ENCODE results near the gene RASAL2. TPM values are rescaled to one million over a fixed set of nuclear protein-coding genes. Genes with fewer than 3 reads are reported as not detected.

Gene RASAL2
- total RNA-seq, 2 experiments from 2014 or later = not detected

GRCh38 chr1:178506177-178506576, 412.3 kb downstream of the RASAL2 start:
- Mint-ChIP-seq H3K27ac (no peak overlapping the region), H3K4me3 (no peak overlapping the region), H3K4me1 (no peaks in the 10 kb centered on the region), H3K36me3 (ENCODE audit: low read depth) (no peaks in the 10 kb centered on the region), H3K27me3 (no peaks in the 10 kb centered on the region), H3K9me3 (no peaks in the 10 kb centered on the region)
- ChIA-PET CTCF (interaction anchor here (1.1 kb wide), 1 partner anchor 18 kb away, joined by 3 read pairs; no protein-coding TSS in a partner anchor), POLR2A (no interaction called here)
- DNase-seq = no peak

GRCh38 chr1:178506669-178507068, 412.8 kb downstream of the RASAL2 start:
- Mint-ChIP-seq H3K9me3 (no peaks in the 10 kb centered on the region), H3K4me1 (no peaks in the 10 kb centered on the region), H3K36me3 (ENCODE audit: low read depth) (no peaks in the 10 kb centered on the region), H3K4me3 (no peak overlapping the region), H3K27ac (no peak overlapping the region), H3K27me3 (no peaks in the 10 kb centered on the region)
- POLR2A ChIA-PET = no interaction called here
- CTCF ChIA-PET = interaction anchor here (0.5 to 1.6 kb wide), 2 partner anchors 12 to 238 kb away, joined by 3 read pairs; no protein-coding TSS in a partner anchor
- no peak for DNase-seq

DNA sequence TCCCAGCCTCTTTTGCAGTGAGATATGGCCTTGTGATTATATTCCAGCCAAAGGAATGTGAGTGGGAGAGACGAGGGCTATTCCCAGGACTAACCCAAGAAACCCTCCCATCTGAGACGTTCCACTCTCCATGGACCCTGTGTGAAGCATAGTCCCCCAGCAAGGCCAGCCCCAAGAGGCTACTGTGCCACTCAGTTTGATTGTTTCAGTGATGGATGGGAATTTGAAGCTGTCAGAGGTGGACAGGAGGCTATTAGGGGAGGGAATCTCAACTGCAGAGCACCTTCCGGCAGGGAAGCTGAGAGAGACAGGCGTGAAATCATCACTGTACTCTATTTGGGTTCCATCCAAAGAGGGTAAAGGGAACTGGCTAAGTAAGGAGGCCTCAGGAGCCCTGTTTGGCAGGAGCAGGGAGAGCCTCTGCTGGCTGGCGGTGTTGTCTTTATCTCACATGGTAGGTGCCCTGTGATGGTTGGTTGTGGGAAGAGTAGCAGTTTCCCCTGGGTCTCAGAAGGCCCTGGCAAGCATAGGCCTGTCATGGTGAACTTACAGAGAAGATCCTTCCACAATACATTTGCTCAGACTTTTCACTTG, 415.6 kb downstream of the RASAL2 start:
- H3K27me3 Mint-ChIP-seq = no peaks in the 10 kb centered on the region
- CTCF ChIA-PET = no interaction called here
- no peaks in the 10 kb centered on the region for H3K36me3 Mint-ChIP-seq (ENCODE audit: low read depth)
- no peak overlapping the region for H3K27ac Mint-ChIP-seq
- H3K4me1 Mint-ChIP-seq = no peaks in the 10 kb centered on the region
- no peak overlapping the region for H3K4me3 Mint-ChIP-seq
- DNase-seq = no peak
- POLR2A ChIA-PET = no interaction called here
- no peaks in the 10 kb centered on the region for H3K9me3 Mint-ChIP-seq

DNA sequence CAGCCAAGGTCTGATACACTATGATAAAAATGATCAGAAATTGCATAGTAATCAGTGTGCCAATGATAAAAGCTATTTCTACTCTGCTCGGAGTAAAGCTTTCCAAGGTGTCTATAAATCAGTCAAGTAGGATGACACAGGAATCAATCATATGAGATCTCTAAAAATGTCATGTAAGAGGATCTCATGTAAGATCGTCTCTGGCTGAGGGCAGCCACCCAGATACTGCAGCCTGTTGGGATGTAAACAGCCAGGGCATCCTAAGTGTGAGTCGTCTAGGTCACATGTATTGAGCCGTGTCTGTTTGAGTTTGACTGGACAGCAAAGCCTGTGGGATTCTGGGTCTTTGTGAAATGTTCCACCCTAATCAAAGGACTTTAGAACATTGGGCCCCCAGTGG, 416.3 kb downstream of the RASAL2 start:
- ChIA-PET POLR2A (no interaction called here), CTCF (no interaction called here)
- H3K27me3 Mint-ChIP-seq = no peaks in the 10 kb centered on the region

DNA sequence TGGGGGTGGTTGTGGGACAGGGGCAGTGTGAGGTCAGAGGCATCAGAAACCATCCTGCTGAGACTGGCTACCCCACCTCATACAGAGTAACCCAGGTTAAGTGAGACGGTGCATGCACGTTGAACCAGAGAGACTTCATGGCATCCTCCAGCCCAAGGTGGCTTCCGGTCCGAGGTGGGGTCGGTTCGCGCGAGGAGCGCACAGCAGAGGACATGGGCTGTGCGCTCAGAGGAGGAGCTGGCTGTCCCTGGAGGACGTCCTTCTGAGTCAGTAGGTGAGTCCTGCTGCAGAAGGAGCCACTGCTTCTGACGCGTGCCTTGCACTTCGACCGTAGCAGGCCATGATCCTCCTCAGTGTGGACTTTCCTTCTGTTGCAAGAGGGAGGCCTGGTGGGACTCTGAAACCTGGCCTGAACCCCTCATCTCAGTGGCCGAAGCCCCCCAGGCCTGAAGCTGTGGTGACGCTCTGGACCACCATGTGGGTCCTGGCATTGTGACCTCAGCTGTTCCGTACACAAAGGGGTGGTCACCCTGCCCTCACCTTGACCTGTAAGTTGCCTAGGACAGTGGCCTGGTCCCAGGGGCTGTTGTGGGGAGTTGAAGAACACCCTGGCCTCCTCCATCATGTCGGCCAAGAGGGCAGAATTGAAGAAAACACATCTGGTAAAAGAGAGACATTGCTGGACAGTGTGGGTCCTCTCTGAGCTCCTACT, 418.8 kb downstream of the RASAL2 start, which contains the start of gene TEX35:
TSS of gene TEX35 (plus strand) at position 544 of the 712 bp plus-strand sequence. CDS start at position 624, 80 bp downstream.
- H3K36me3 Mint-ChIP-seq (ENCODE audit: low read depth) = no peaks in the 10 kb centered on the region
- POLR2A ChIA-PET = no interaction called here
- no peaks in the 10 kb centered on the region for H3K9me3 Mint-ChIP-seq
- no peaks in the 10 kb centered on the region for H3K4me1 Mint-ChIP-seq
- no peak within 1 kb of the TSS for H3K27ac Mint-ChIP-seq
- H3K4me3 Mint-ChIP-seq = no peak within 1 kb of the TSS
- CTCF ChIA-PET = interaction anchor here (1.1 kb wide), 1 partner anchor 11 kb away, joined by 3 read pairs; no protein-coding TSS in a partner anchor
- H3K27me3 Mint-ChIP-seq = no peaks in the 10 kb centered on the region
- DNase-seq = no peak

More for the DNA sequence above, 416.3 kb downstream of the RASAL2 start:
- DNase-seq = no peak
- Mint-ChIP-seq H3K9me3 (no peaks in the 10 kb centered on the region), H3K4me3 (no peak overlapping the region), H3K27ac (no peak overlapping the region), H3K4me1 (no peaks in the 10 kb centered on the region), H3K36me3 (ENCODE audit: low read depth) (no peaks in the 10 kb centered on the region)

- no peaks in the 10 kb centered on the region for H3K4me1 Mint-ChIP-seq
Measured at GRCh38 chr1:178513278-178513983, 419.5 kb downstream of the RASAL2 start.

DNA sequence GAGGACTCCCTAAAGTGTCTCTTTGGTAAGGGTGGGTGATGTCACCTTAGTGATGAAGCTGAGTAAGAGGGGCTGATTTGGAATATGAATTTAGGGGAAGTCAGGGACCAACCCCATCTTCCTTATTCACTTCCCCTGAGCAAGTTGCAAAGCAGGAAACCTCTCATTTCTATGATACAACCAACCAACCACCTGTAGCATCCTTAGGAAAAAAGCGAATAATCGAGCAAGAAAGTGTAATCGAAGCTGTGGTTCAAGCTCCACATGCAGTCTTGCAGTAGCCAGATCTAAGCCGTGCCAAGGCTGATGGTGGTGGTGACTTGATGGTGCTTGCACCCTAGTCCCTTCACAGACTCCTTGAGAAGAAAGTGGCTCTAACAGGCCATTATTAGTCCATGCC, 422.2 kb downstream of the RASAL2 start:
- Mint-ChIP-seq H3K27me3 (peaks cover 6% of the 10 kb centered on the region), H3K9me3 (no peaks in the 10 kb centered on the region), H3K4me3 (no peak overlapping the region), H3K27ac (no peak overlapping the region), H3K4me1 (no peaks in the 10 kb centered on the region), H3K36me3 (ENCODE audit: low read depth) (no peaks in the 10 kb centered on the region)
- DNase-seq = no peak
- CTCF ChIA-PET = no interaction called here
- POLR2A ChIA-PET = no interaction called here

More at GRCh38 chr1:178513278-178513983, 419.5 kb downstream of the RASAL2 start:
- no peak overlapping the region for H3K27ac Mint-ChIP-seq
- POLR2A ChIA-PET = no interaction called here
- no peaks in the 10 kb centered on the region for H3K9me3 Mint-ChIP-seq
- no peaks in the 10 kb centered on the region for H3K27me3 Mint-ChIP-seq
- CTCF ChIA-PET = interaction anchor here (1.1 kb wide), 1 partner anchor 12 kb away, joined by 3 read pairs; no protein-coding TSS in a partner anchor
- no peak for DNase-seq
- no peak overlapping the region for H3K4me3 Mint-ChIP-seq
- no peaks in the 10 kb centered on the region for H3K36me3 Mint-ChIP-seq (ENCODE audit: low read depth)

- no peaks in the 10 kb centered on the region for H3K36me3 Mint-ChIP-seq (ENCODE audit: low read depth)
- ChIA-PET CTCF (no interaction called here), POLR2A (no interaction called here)
- H3K4me3 Mint-ChIP-seq = no peak overlapping the region
- no peak overlapping the region for H3K27ac Mint-ChIP-seq
- peaks cover 6% of the 10 kb centered on the region for H3K27me3 Mint-ChIP-seq
- H3K9me3 Mint-ChIP-seq = no peaks in the 10 kb centered on the region
- no peaks in the 10 kb centered on the region for H3K4me1 Mint-ChIP-seq
- no peak for DNase-seq
Measured at GRCh38 chr1:178518894-178519293, 425.0 kb downstream of the RASAL2 start.

GRCh38 chr1:178520803-178521202, 426.9 kb downstream of the RASAL2 start:
- H3K27me3 Mint-ChIP-seq = peaks cover 6% of the 10 kb centered on the region
- H3K27ac Mint-ChIP-seq = no peak overlapping the region
- ChIA-PET CTCF (interaction anchor here (0.6 kb wide), 1 partner anchor 654 kb away, joined by 3 read pairs; no protein-coding TSS in a partner anchor), POLR2A (no interaction called here)
- H3K36me3 Mint-ChIP-seq (ENCODE audit: low read depth) = no peaks in the 10 kb centered on the region
- DNase-seq = no peak
- no peaks in the 10 kb centered on the region for H3K4me1 Mint-ChIP-seq
- H3K4me3 Mint-ChIP-seq = no peak overlapping the region
- H3K9me3 Mint-ChIP-seq = no peaks in the 10 kb centered on the region

GRCh38 chr1:178521241-178521640, 427.3 kb downstream of the RASAL2 start:
- no peak overlapping the region for H3K27ac Mint-ChIP-seq
- no peak overlapping the region for H3K4me3 Mint-ChIP-seq
- ChIA-PET POLR2A (no interaction called here), CTCF (no interaction called here)
- H3K27me3 Mint-ChIP-seq = peaks cover 6% of the 10 kb centered on the region
- no peaks in the 10 kb centered on the region for H3K36me3 Mint-ChIP-seq (ENCODE audit: low read depth)
- DNase-seq = no peak
- H3K4me1 Mint-ChIP-seq = no peaks in the 10 kb centered on the region
- H3K9me3 Mint-ChIP-seq = no peaks in the 10 kb centered on the region

GRCh38 chr1:178527117-178527516, 433.2 kb downstream of the RASAL2 start:
- H3K27me3 Mint-ChIP-seq = no peaks in the 10 kb centered on the region
- H3K36me3 Mint-ChIP-seq (ENCODE audit: low read depth) = no peaks in the 10 kb centered on the region
- ChIA-PET CTCF (interaction anchor here (0.8 to 1.0 kb wide), 2 partner anchors 15 to 476 kb away, joined by 3 to 4 read pairs; no protein-coding TSS in a partner anchor), POLR2A (no interaction called here)
- no peak overlapping the region for H3K27ac Mint-ChIP-seq
- no peak for DNase-seq
- no peak overlapping the region for H3K4me3 Mint-ChIP-seq
- no peaks in the 10 kb centered on the region for H3K9me3 Mint-ChIP-seq
- H3K4me1 Mint-ChIP-seq = no peaks in the 10 kb centered on the region

DNA sequence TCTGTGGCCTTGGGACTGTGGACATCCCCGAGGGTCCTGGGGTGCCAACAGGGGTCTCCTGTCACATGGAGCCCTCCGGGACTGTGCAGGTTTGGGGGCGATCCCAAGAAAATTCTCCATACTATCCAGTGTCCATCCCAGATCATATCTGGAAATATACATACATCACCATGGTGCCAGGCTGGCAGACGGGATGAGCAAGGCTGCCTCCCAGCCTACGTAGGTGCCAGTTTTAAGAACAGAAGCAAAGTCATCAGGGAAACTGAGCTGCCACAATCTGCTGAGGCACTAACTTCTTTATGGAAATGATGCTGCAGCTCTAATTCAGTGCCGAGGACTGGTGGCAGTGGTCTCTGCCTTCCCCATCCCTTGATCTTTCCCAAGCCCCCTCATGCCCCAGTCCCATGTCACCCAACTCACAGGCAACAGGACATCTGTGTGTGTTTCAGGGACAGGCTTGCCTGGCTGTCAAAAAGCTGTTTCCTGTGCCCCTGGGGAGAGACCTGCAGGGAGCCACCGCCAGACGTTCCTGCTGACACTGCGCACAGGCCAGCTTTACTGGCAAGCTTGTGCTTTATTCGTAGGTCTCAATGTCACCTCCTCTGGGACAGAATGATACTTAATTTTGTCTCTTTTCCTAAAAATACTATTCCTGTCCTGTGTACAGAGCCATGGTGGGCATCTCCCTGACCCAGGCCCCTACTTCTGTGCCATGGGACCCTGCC, 434.5 kb downstream of the RASAL2 start:
- H3K4me3 Mint-ChIP-seq = no peak overlapping the region
- no peak for DNase-seq
- H3K27ac Mint-ChIP-seq = no peak overlapping the region
- H3K27me3 Mint-ChIP-seq = no peaks in the 10 kb centered on the region
- CTCF ChIA-PET = interaction anchor here (0.6 kb wide), 1 partner anchor 479 kb away, joined by 3 read pairs; no protein-coding TSS in a partner anchor
- no peaks in the 10 kb centered on the region for H3K36me3 Mint-ChIP-seq (ENCODE audit: low read depth)
- peaks cover 1% of the 10 kb centered on the region for H3K4me1 Mint-ChIP-seq
- POLR2A ChIA-PET = no interaction called here
- no peaks in the 10 kb centered on the region for H3K9me3 Mint-ChIP-seq

DNA sequence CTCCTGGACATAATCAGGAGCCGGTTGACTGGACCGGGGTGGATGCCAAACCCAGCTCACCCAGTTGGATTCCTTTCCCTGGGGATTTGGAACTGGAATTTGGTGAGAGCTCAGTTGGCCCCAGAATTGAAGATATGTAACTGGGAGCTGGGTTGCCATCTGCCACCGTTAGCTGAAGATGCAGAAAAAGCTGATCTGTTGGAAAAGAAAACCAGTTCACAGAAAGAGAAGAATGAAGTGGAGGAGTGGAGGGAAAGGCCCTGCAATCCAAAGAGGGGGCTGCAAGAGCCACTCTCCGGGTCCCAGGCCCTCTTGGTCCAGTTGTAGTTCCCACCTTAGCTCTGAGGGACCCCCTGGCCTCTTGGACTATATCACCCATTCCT, 435.0 kb downstream of the RASAL2 start:
- Mint-ChIP-seq H3K4me3 (no peak overlapping the region), H3K27ac (no peak overlapping the region), H3K36me3 (ENCODE audit: low read depth) (no peaks in the 10 kb centered on the region), H3K27me3 (no peaks in the 10 kb centered on the region), H3K4me1 (peaks cover 1% of the 10 kb centered on the region), H3K9me3 (no peaks in the 10 kb centered on the region)
- ChIA-PET POLR2A (no interaction called here), CTCF (no interaction called here)
- no peak for DNase-seq
